Type B pancreatic cell (in vitro differentiated cells): ENCODE measurements around the gene SDF4. TPM values are rescaled to one million over a fixed set of nuclear protein-coding genes. Genes with fewer than 3 reads are reported as not detected.

Experiments
- DNase-seq: peaks from one replicate; pipeline ENCODE4 v3.0.0; 2021; ENCODE audit warnings: mixed read lengths; ENCODE audit not compliant: unreplicated experiment; ENCODE audit errors: extremely low spot score
- H3K27ac Mint-ChIP-seq: 2 replicates; pipeline ENCODE4 v1.8.0; 2021; ENCODE audit warnings: mild to moderate bottlenecking, mixed read lengths
- H3K27me3 Mint-ChIP-seq: 2 replicates; pipeline ENCODE4 v1.8.0; 2021; ENCODE audit warnings: mixed read lengths
- H3K36me3 Mint-ChIP-seq: 2 replicates; pipeline ENCODE4 v1.8.0; 2021; ENCODE audit warnings: mixed read lengths
- H3K4me1 Mint-ChIP-seq: one replicate; pipeline ENCODE4 v1.8.0; 2021; ENCODE audit warnings: mixed read lengths; ENCODE audit not compliant: unreplicated experiment
- H3K4me3 Mint-ChIP-seq: 2 replicates; pipeline ENCODE4 v1.8.0; 2021; ENCODE audit warnings: mild to moderate bottlenecking, mixed read lengths
- H3K9me3 Mint-ChIP-seq: 2 replicates; pipeline ENCODE4 v1.8.0; 2021; ENCODE audit warnings: mixed read lengths
- total RNA-seq: library from RNA; stranded (reverse); gene quantifications from 2 replicates; pipeline ENCODE4 v1.2.1, GENCODE V29; 2021; ENCODE audit warnings: low replicate concordance
- TF ChIP-seq, protein P1 (sequence below): fragments of 200-600 bp; sonication (generic); conservative IDR thresholded peaks from 2 replicates; pipeline ENCODE4 v1.5.0; 2021; ENCODE audit warnings: antibody characterized with exemption, mild to moderate bottlenecking

SDF4 gene
- total RNA-seq, 1 donor from 2014 or later: 116 TPM

DNA sequence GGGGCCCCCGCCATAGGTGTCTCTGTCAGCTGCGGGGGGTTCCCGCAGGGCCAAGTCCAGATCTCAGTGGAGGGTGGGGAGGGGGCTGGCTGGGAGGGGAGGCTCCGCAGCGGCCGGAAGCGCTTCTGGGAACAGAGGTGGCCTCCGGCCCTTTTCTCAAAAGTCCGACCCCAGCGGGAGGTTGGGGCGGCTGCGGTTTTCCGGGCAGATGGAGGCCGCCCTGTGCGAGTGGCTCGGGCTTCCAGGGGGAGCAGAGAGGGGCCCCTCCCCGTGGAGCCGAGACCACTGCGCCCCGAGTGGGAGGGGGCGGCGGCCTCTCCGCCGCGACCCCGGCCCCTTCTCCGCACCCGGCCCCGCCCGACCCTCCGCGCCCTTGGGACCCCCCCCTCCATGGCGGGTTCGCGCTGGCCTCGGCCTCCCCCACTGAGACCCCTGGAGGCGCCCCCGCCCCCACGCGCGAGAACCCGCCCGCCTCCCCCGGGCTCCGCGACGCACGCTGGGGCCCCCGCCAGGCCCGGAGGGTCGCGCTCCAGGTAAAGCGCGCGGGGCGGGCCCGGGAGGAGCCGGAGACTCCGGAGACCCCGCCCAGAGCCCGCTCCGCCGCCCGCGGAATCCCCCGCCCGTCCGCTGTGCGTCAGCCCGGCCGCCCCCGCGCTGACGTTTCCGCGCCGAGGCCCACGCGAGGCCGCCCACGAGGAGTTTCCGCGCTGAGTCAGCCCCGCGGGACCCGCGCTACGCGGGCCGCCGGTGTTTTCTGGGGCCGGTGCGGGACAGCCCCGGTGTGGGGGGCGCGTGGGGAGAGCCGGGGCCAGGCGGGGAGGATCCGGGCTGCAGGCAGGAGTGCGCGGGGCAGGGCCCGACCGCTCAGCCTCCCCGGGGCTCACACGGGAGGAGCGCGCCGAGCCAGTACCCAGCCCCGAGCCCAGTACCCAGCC, 30.7 kb downstream of the SDF4 start:
- TF ChIP-seq, protein P1, sequence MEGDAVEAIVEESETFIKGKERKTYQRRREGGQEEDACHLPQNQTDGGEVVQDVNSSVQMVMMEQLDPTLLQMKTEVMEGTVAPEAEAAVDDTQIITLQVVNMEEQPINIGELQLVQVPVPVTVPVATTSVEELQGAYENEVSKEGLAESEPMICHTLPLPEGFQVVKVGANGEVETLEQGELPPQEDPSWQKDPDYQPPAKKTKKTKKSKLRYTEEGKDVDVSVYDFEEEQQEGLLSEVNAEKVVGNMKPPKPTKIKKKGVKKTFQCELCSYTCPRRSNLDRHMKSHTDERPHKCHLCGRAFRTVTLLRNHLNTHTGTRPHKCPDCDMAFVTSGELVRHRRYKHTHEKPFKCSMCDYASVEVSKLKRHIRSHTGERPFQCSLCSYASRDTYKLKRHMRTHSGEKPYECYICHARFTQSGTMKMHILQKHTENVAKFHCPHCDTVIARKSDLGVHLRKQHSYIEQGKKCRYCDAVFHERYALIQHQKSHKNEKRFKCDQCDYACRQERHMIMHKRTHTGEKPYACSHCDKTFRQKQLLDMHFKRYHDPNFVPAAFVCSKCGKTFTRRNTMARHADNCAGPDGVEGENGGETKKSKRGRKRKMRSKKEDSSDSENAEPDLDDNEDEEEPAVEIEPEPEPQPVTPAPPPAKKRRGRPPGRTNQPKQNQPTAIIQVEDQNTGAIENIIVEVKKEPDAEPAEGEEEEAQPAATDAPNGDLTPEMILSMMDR: no peak
- no peak for DNase-seq
- H3K4me3 Mint-ChIP-seq: peak overlapping the region; percentile 63
- H3K36me3 Mint-ChIP-seq: no peaks in the 10 kb centered on the region
- no peak overlapping the region for H3K27ac Mint-ChIP-seq
- no peaks in the 10 kb centered on the region for H3K9me3 Mint-ChIP-seq
- H3K27me3 Mint-ChIP-seq: no peaks in the 10 kb centered on the region
- H3K4me1 Mint-ChIP-seq: no peaks in the 10 kb centered on the region

DNA sequence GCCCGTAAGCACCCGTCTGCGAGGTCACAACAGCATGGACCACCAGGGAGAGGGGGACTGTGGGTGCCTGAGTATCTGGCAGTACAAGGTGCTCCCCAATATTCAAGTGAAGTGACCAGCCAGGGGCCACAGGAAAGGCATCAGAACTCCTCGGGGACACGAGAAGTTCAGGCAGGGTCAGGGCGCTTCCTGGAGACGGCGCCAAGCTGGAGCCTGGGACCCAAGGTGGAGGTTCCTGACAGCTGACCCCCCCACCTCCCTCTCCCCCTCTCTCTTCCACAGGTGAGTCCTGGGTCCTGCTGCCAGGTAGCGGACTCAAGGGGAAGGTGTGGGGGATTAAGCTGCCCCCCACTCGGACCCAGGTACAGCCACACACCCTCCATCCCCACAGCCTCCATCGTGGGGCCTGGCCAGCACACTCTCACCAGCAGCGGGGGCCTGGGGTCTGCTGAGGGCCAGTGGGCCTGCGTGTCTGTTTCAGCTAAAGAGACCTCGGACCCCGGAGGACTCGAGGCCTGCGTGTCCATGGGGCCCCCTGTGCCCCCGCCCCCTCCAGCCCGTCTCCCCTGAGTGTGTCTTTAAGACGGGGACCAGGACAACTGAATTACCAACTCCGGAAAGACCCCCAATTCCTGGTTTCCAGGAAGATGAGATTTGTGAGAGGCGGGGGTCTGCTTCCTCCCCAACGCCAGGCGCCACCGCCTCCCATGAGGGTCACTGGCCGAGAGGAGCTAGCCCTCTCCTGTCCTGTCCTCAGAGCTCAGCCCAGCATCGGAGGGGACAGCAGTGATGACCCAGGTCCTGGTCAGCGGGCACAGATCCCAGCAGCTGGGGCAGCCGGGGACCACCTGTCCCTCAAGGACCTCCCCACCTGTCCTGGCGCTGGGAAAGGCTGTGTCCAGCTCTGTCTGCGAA, 31.6 kb downstream of the SDF4 start:
- H3K9me3 Mint-ChIP-seq: no peaks in the 10 kb centered on the region
- no peaks in the 10 kb centered on the region for H3K36me3 Mint-ChIP-seq
- no peak overlapping the region for H3K27ac Mint-ChIP-seq
- H3K27me3 Mint-ChIP-seq: no peaks in the 10 kb centered on the region
- TF ChIP-seq, protein P1: no peak
- H3K4me1 Mint-ChIP-seq: no peaks in the 10 kb centered on the region
- DNase-seq: no peak
- H3K4me3 Mint-ChIP-seq: peak overlapping the region; percentile 63

DNA sequence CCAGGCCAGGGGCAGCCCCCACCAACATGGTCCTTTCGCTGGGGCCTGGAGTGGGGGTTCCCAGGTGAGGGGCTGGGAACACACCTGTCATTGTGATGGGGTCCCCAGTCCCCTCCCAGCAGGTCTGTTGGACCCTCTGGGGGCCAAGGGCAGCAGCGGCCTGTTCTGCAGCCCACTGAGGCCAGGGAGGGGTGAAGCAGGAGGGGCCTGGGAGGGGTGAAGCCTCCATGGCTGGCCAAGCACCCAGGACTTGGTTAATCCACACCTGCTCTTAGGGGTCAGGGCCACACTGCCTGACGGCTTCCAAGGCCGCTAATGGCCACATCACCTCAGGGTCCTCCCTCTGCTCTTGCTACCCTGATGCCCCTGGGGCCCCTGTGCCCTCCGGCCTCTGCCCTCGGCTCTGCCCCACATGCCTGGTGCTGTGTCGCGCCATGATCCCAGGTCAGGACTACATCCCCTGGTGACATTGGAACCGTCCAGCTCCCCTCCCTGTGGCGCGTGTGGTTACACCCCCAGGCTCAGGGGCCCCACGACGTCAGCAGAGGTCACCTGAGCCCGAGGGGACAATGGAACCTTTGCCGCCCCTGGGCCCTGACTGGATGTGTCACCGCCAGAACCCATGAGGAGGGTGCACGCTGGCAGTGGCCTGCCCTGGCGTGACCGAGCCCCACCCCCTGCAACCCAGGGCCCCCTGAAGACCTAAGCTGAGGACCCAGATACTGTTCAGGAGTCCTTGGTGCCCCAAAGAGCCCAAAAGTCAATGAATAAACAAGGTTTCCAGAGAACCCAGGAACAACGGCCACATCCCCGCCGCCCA, 32.5 kb downstream of the SDF4 start:
- Mint-ChIP-seq H3K9me3 (peaks cover 5% of the 10 kb centered on the region), H3K4me3 (peak overlapping the region; percentile 52), H3K27me3 (no peaks in the 10 kb centered on the region), H3K36me3 (no peaks in the 10 kb centered on the region), H3K27ac (no peak overlapping the region), H3K4me1 (no peaks in the 10 kb centered on the region)
- DNase-seq: no peak
- TF ChIP-seq, protein P1: no peak

DNA sequence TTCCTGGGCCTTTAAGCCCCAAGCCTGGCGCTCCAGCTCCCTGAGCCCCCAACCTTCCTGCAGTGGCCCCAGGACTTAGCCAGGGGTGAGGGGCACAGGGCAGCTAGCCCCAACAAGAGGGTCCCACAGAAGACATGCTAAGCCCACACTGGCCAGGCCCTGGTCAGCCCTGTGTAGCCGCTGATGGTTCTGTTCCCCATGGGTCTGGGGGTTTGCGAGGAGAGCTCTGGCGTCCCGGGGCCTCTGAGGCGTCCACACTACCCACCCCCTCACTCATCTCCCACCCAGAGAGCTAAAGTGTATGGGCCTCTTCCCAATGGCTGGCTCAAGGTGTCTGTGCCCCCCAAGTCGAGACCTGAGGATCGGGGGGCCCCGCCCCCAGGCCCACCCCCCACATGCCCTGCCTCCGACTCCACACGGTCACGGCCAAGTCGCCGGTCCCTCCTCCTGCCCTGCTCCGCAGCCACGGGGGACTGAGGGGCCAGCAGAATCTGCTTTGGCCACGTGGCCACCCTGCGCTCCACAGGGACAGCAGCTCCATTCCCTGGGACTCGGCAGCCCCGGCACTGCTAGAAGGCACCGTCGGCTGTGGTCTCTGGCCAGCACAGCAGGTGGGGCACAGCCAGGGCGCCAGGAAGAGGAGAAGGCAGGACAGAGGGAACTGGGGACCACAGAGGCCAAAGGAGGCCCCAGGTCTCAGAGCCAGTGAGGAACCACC, 33.2 kb downstream of the SDF4 start:
- no peak overlapping the region for H3K4me3 Mint-ChIP-seq
- TF ChIP-seq, protein P1: no peak
- H3K36me3 Mint-ChIP-seq: no peaks in the 10 kb centered on the region
- no peak for DNase-seq
- peaks cover 8% of the 10 kb centered on the region for H3K9me3 Mint-ChIP-seq
- H3K27ac Mint-ChIP-seq: no peak overlapping the region
- H3K4me1 Mint-ChIP-seq: no peaks in the 10 kb centered on the region
- H3K27me3 Mint-ChIP-seq: no peaks in the 10 kb centered on the region
